DMS 273 (cell line): Measurements from ENCODE around the gene LAMA2.

Experiments used
- DNase-seq: peaks from one replicate; lab custom pipeline; 2025; ENCODE audit not compliant: unreplicated experiment; lab: John Stamatoyannopoulos, UW

LAMA2 gene

GRCh38 chr6:128903715-128904114 is 20.8 kb downstream of the LAMA2 start:
- DNase-seq: no peak

- DNase-seq: no peak
Measured at GRCh38 chr6:128914051-128914450, 31.1 kb downstream of the LAMA2 start.

GRCh38 chr6:128918886-128919285 is 35.9 kb downstream of the LAMA2 start:
- no peak for DNase-seq

- DNase-seq: no peak
Measured at GRCh38 chr6:128919412-128920180, 36.7 kb downstream of the LAMA2 start.

- DNase-seq: no peak
Measured at GRCh38 chr6:128925765-128926164, 42.8 kb downstream of the LAMA2 start.

- DNase-seq: no peak
Measured at GRCh38 chr6:128929869-128930268, 46.9 kb downstream of the LAMA2 start.

- DNase-seq: no peak
Measured at GRCh38 chr6:128930321-128930720, 47.4 kb downstream of the LAMA2 start.

- DNase-seq: no peak
Measured at GRCh38 chr6:128932061-128932460, 49.1 kb downstream of the LAMA2 start.

- DNase-seq: no peak
Measured at GRCh38 chr6:128950864-128951263, 67.9 kb downstream of the LAMA2 start.

- DNase-seq: no peak
Measured at GRCh38 chr6:128952902-128953301, 70.0 kb downstream of the LAMA2 start.

GRCh38 chr6:128954308-128955043 is 71.5 kb downstream of the LAMA2 start:
- no peak for DNase-seq

GRCh38 chr6:128963561-128963960 is 80.6 kb downstream of the LAMA2 start:
- DNase-seq: no peak

GRCh38 chr6:128964233-128964755 is 81.4 kb downstream of the LAMA2 start:
- DNase-seq: no peak

GRCh38 chr6:128964771-128965170 is 81.8 kb downstream of the LAMA2 start:
- DNase-seq: no peak

GRCh38 chr6:128966934-128967333 is 84.0 kb downstream of the LAMA2 start:
- DNase-seq: no peak

- no peak for DNase-seq
Measured at GRCh38 chr6:128979071-128979470, 96.1 kb downstream of the LAMA2 start.

GRCh38 chr6:128981716-128982115 is 98.8 kb downstream of the LAMA2 start:
- no peak for DNase-seq

GRCh38 chr6:128990360-128990759 is 107.4 kb downstream of the LAMA2 start:
- no peak for DNase-seq

GRCh38 chr6:128990915-128991314 is 108.0 kb downstream of the LAMA2 start:
- no peak for DNase-seq

- DNase-seq: no peak
Measured at GRCh38 chr6:128993166-128993565, 110.2 kb downstream of the LAMA2 start.

- DNase-seq: no peak
Measured at GRCh38 chr6:128997880-128998279, 114.9 kb downstream of the LAMA2 start.
